Dendritic cell treated with granulocyte-macrophage colony-stimulating factor and Interleukin-4, amounts not matched to agents 40 ng/mL and 50 ng/mL, for 4 days (primary cell): ENCODE measurements around the gene EPC1.
"Not testable (repeated sequence)": the region's sequence is repeated elsewhere in the genome, so short reads cannot be mapped to it uniquely, and the experiment has no call there.

Experiments
- H3K27ac Mint-ChIP-seq: one replicate; pipeline ENCODE4 v1.8.0; 2022; ENCODE audit warnings: mild to moderate bottlenecking, mixed read lengths
- H3K27me3 Mint-ChIP-seq: one replicate; pipeline ENCODE4 v1.8.0; 2022; ENCODE audit warnings: mild to moderate bottlenecking, mixed read lengths
- H3K36me3 Mint-ChIP-seq: one replicate; pipeline ENCODE4 v1.8.0; 2022; ENCODE audit warnings: low read depth, mixed read lengths
- H3K4me1 Mint-ChIP-seq: one replicate; pipeline ENCODE4 v1.8.0; 2022; ENCODE audit warnings: low read depth, mixed read lengths
- H3K4me3 Mint-ChIP-seq: one replicate; pipeline ENCODE4 v1.8.0; 2022; ENCODE audit warnings: mild to moderate bottlenecking, moderate library complexity, mixed read lengths
- H3K9me3 Mint-ChIP-seq: one replicate; pipeline ENCODE4 v1.8.0; 2022; ENCODE audit warnings: mixed read lengths
- intact Hi-C: fragments of 100-400 bp; cut with micrococcal nuclease; formaldehyde crosslinking; loops from one replicate; pipeline ENCODE4 v1.15.0; 2022

EPC1 gene

GRCh38 chr10:32218206-32219044, 128.5 kb downstream of the EPC1 start:
- H3K4me3 Mint-ChIP-seq, H3K27me3 Mint-ChIP-seq, H3K27ac Mint-ChIP-seq, H3K4me1 Mint-ChIP-seq, H3K36me3 Mint-ChIP-seq: not testable (repeated sequence)
- H3K9me3 Mint-ChIP-seq: peaks cover 24% of the 10 kb centered on the region
- intact Hi-C loops: loop anchor here (10.0 kb wide), 1 partner anchor 354 kb away; no protein-coding TSS in a partner anchor
